A673 (cell line): ENCODE results near the gene ARHGAP5.
"Not testable (repeated sequence)": the region's sequence is repeated elsewhere in the genome, so short reads cannot be mapped to it uniquely, and the experiment has no call there.

Experiments used
- EZH2 ChIP-seq: fragments of 200-600 bp; sonication (generic); IDR thresholded peaks from 2 replicates; pipeline ENCODE4 v1.6.1; 2017; ENCODE audit warnings: borderline replicate concordance, low read depth, mild to moderate bottlenecking, mixed read lengths, antibody characterized with exemption, low read length; ENCODE audit not compliant: poor library complexity, severe bottlenecking
- TF ChIP-seq, protein P1 (sequence below): fragments of 300-800, 200-600 bp; sonication (generic); conservative IDR thresholded peaks from 2 replicates; pipeline ENCODE4 v1.5.1; 2017; ENCODE audit warnings: low read depth, mild to moderate bottlenecking, antibody characterized with exemption, low read length, moderate library complexity, mixed read lengths

DNA sequence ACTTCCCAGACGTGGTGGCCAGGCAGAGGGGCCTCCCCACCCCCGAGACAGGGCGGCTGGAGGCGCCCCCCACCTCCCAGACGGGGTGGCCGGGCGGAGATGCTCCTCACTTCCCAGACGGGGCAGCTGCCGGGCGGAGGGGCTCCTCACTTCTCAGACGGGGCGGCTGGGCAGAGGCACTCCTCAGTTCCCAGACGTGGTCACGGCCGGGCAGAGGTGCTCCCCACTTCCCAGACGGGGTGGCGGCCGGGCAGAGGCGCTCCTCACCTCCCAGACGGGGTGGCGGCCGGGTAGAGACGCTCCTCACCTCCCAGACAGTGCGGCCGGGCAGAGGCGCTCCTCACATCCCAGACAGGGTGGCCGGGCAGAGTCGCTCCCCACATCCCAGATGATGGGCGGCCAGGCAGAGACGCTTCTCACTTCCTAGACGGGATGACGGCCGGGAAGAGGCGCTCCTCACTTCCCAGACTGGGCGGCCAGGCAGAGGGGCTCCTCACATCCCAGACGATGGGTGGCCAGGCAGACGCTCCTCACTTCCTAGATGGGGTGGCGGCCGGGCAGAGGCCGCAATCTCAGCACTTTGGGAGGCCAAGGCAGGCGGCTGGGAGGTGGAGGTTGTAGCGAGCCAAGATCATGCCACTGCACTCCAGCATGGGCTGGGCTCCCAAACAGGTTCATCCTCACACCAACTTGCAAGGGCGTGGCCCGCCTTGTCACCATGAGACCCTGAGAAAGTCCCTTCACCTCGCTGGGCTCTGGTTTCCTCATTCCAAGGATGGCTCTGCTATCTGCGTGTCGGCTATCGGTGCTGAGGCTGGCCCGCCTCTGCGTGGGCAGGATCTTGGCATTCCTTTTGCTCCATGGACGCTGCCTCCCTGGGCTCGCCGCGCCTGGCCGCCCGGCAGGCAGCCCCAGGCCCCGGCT, 50.9 kb downstream of the ARHGAP5 start:
- TF ChIP-seq, protein P1, sequence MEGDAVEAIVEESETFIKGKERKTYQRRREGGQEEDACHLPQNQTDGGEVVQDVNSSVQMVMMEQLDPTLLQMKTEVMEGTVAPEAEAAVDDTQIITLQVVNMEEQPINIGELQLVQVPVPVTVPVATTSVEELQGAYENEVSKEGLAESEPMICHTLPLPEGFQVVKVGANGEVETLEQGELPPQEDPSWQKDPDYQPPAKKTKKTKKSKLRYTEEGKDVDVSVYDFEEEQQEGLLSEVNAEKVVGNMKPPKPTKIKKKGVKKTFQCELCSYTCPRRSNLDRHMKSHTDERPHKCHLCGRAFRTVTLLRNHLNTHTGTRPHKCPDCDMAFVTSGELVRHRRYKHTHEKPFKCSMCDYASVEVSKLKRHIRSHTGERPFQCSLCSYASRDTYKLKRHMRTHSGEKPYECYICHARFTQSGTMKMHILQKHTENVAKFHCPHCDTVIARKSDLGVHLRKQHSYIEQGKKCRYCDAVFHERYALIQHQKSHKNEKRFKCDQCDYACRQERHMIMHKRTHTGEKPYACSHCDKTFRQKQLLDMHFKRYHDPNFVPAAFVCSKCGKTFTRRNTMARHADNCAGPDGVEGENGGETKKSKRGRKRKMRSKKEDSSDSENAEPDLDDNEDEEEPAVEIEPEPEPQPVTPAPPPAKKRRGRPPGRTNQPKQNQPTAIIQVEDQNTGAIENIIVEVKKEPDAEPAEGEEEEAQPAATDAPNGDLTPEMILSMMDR: not testable (repeated sequence)
- TF ChIP-seq EZH2: not testable (repeated sequence)
